ENCODE measurements around the gene ARHGAP32. TPM values are rescaled to one million over a fixed set of nuclear protein-coding genes. Genes with fewer than 3 reads are reported as not detected.

Gene ARHGAP32
- total RNA-seq, 1 experiment from 2014 or later: 22.0 TPM

DNA sequence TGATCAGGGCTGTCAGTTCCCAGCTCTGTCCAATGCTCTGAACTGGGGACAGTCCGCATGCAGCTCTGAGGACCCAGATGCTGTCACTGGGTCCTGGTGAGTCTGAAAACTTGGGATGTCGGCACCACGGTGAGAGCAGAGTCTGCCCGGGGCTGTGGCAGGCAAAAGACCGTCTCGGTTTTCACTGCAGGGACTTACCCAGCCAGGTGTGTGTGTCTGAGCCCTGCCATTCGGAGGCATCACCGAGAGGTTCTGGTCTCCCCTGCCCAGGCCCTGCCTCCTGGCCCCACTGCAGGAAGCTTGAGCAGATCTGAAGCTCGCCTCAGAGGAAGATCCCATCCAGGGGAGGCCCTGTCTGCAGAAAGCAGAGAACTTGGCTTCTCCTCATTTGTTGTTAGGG is 254.6 kb downstream of the ARHGAP32 start:
- peaks cover 2% of the 10 kb centered on the region; the same call in 1 of the 2 replicates for H3K27me3 ChIP-seq (ENCODE audit: insufficient read depth, low read length)
- TF ChIP-seq, protein P1, sequence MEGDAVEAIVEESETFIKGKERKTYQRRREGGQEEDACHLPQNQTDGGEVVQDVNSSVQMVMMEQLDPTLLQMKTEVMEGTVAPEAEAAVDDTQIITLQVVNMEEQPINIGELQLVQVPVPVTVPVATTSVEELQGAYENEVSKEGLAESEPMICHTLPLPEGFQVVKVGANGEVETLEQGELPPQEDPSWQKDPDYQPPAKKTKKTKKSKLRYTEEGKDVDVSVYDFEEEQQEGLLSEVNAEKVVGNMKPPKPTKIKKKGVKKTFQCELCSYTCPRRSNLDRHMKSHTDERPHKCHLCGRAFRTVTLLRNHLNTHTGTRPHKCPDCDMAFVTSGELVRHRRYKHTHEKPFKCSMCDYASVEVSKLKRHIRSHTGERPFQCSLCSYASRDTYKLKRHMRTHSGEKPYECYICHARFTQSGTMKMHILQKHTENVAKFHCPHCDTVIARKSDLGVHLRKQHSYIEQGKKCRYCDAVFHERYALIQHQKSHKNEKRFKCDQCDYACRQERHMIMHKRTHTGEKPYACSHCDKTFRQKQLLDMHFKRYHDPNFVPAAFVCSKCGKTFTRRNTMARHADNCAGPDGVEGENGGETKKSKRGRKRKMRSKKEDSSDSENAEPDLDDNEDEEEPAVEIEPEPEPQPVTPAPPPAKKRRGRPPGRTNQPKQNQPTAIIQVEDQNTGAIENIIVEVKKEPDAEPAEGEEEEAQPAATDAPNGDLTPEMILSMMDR (conservative IDR thresholded peaks at IDR 0.05): no peak
- peak overlapping the region; percentile 88 for H3K18ac ChIP-seq (ENCODE audit: insufficient read length, low read depth, low read length)
- peaks cover 24 to 31% of the 10 kb centered on the region in 2 experiments for H3K4me1 Mint-ChIP-seq
- H3K9me3 ChIP-seq (ENCODE audit: control insufficient read depth, low read depth, low read length): no peaks in the 10 kb centered on the region
- H3K27ac ChIP-seq (ENCODE audit: insufficient read length, low read depth, low read length): no peak overlapping the region
- H2BK20ac ChIP-seq (ENCODE audit: low read depth, low read length, poor library complexity, severe bottlenecking): no peak overlapping the region
- peak overlapping the region; percentile 37; the same call in 1 of the 2 replicates for H3K4ac ChIP-seq (ENCODE audit: low read depth, low read length)
- H3K79me2 ChIP-seq (ENCODE audit: insufficient read depth, low read length): no peaks in the 10 kb centered on the region
- no peak overlapping the region for H2AK5ac ChIP-seq (ENCODE audit: insufficient read length, low read length)
- H3K4me1 ChIP-seq (ENCODE audit: insufficient read depth, low read length): no peaks in the 10 kb centered on the region; the same call in 1 of the 2 replicates
- no peak overlapping the region for H2BK12ac ChIP-seq (ENCODE audit: insufficient read length, low read depth, low read length)
- no peaks in the 10 kb centered on the region for H4K20me1 ChIP-seq (ENCODE audit: control insufficient read depth, insufficient read depth, insufficient read length)
- no peak overlapping the region for H2BK5ac ChIP-seq (ENCODE audit: insufficient read length, low read length)
- no peak overlapping the region for H2AFZ ChIP-seq (ENCODE audit: low read length)
- H2BK120ac ChIP-seq (ENCODE audit: low read depth, low read length, poor library complexity, severe bottlenecking): peak overlapping the region; percentile 90
- H3K36me3 Mint-ChIP-seq (ENCODE audit: insufficient read depth in 1 of 3, low read depth in 3 of 3): 0 out of 7 replicates have a peak, but pooled peaks cover 0 to 3% (median 0%) of the 10 kb centered on the region in 3 experiments
- peak overlapping the region; percentile 6 to 77 (median 8); a peak in 2 of 7 replicates for H3K27ac Mint-ChIP-seq
- no peak overlapping the region for H4K8ac ChIP-seq (replicated peaks; ENCODE audit: insufficient read length, low read depth, low read length)
- H3K9me3 Mint-ChIP-seq: peaks cover 0 to 3% of the 10 kb centered on the region in 2 experiments; a peak in 2 of 5 replicates
- no peak overlapping the region for H3T11ph ChIP-seq (ENCODE audit: low read length)
- H3K79me1 ChIP-seq (ENCODE audit: insufficient read depth, low read depth, low read length, poor library complexity, severe bottlenecking): no peaks in the 10 kb centered on the region
- no CpG with 5 or more reads among the region's 9 CpGs for WGBS (ENCODE audit: extremely low coverage, insufficient read length, low lambda C conversion rate)
- no peak overlapping the region for H2BK15ac ChIP-seq (ENCODE audit: low read depth, low read length)
- H3K27me3 Mint-ChIP-seq (ENCODE audit: low read depth): peaks cover 47% of the 10 kb centered on the region
- no peak overlapping the region for H3K4me3 Mint-ChIP-seq
- H3K23ac ChIP-seq (ENCODE audit: insufficient read length, low read depth, low read length): no peak overlapping the region
- H4K5ac ChIP-seq (ENCODE audit: insufficient read length, low read depth, low read length): no peak overlapping the region
- DNase-seq: no peak
- H3K23me2 ChIP-seq (ENCODE audit: insufficient read length, low read depth, low read length, poor library complexity, severe bottlenecking): no peaks in the 10 kb centered on the region
- no peak overlapping the region for H3K56ac ChIP-seq (ENCODE audit: insufficient read length, low read depth, low read length)
- H3K9ac ChIP-seq (ENCODE audit: extremely low read depth, insufficient read length, low read length): no peak overlapping the region
- H3K14ac ChIP-seq (ENCODE audit: insufficient read depth, low read length): peak overlapping the region; percentile 92
- H4K91ac ChIP-seq (ENCODE audit: insufficient read length, low read depth, low read length): peak overlapping the region; percentile 2
- H3K4me2 ChIP-seq (ENCODE audit: insufficient read depth, insufficient read length, low read length): no peak overlapping the region
